Left ventricle myocardium inferior (tissue), 1 donor: Measurements from ENCODE around the gene LHFPL3. TPM values are rescaled to one million over a fixed set of nuclear protein-coding genes. Genes with fewer than 3 reads are reported as not detected.
"Not testable (repeated sequence)": the region's sequence is repeated elsewhere in the genome, so short reads cannot be mapped to it uniquely, and the experiment has no call there.

Experiments used
- DNase-seq: peaks from one replicate; pipeline ENCODE4 v3.0.0-alpha.2; 2020
- H3K27ac ChIP-seq: fragments of 200-600 bp; replicated peaks from 2 replicates; pipeline ENCODE4 v1.8.0; 2021
- H3K27me3 ChIP-seq: fragments of 200-600 bp; 2 replicates; pipeline ENCODE4 v1.8.0; 2021; ENCODE audit warnings: low read depth
- H3K36me3 ChIP-seq: fragments of 200-600 bp; 2 replicates; pipeline ENCODE4 v1.8.0; 2021
- H3K4me1 ChIP-seq: fragments of 200-600 bp; 2 replicates; pipeline ENCODE4 v1.8.0; 2021
- H3K4me3 ChIP-seq: fragments of 200-600 bp; 2 replicates; pipeline ENCODE4 v1.8.0; 2021; ENCODE audit warnings: mild to moderate bottlenecking, moderate library complexity
- H3K9me3 ChIP-seq: fragments of 200-600 bp; replicated peaks from 2 replicates; pipeline ENCODE4 v1.8.0; 2021
- CTCF ChIP-seq: fragments of 200-600 bp; IDR thresholded peaks from 2 replicates; pipeline ENCODE4 v1.8.0; 2021; ENCODE audit warnings: antibody characterized with exemption, mild to moderate bottlenecking, borderline replicate concordance
- intact Hi-C: fragments of 100-400 bp; cut with micrococcal nuclease; formaldehyde crosslinking; loops from one replicate; pipeline ENCODE4 v1.11.0; 2022
- total RNA-seq: library from RNA; stranded (reverse); fragmentation: NEBNext Ultra II Directional; extraction: Animal tissue kit (Norgen Biotek cat#: 25700); gene quantifications from one replicate; pipeline ENCODE4 v1.2.1, GENCODE V29; 2021
- donor health status: DM: no; HTN: yes; CAD: no; lungs with severe emphysema.

Gene LHFPL3
- total RNA-seq, 1 donor from 2014 or later, result not detected

DNA sequence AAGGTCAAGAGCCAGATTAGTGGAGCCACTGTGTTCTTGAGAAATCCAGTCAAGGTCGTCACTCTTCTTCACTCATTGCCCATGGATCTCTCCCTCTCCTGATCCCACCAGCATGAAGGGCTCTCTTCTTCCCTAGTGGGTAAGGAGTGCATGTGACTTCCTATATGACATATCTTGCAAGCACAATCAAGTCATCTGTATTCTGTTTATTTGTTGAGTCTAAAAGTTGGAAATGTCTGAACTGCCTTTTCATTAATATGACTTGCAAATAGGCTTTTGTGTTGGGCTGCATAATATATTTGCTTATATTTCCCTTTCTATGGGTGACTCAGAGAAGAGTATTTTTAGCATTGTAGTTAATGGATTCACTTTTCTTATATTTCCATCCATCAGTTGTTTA, 371.9 kb downstream of the LHFPL3 start:
- Histone ChIP-seq H3K27ac (no peak overlapping the region), H3K27me3 (no peaks in the 10 kb centered on the region), H3K4me3 (no peak overlapping the region), H3K4me1 (no peaks in the 10 kb centered on the region), H3K9me3 (peaks cover 11% of the 10 kb centered on the region), H3K36me3 (no peaks in the 10 kb centered on the region)
- TF ChIP-seq CTCF, result no peak
- intact Hi-C loops, result no loop called here
- DNase-seq, result no peak

DNA sequence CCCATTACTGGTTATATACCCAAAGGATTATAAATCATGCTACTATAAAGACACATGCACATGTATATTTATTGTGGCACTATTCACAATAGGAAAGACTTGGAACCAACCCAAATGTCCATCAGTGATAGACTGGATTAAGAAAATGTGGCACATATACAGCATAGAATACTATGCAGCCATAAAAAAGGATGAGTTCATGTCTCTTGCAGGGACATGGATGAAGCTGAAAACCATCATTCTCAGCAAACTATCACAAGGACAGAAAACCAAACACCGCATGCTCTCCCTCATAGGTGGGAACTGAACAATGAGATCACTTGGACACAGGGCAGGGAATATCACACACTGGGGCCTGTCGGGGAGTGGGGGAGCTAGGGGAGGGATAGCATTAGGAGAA, 392.6 kb downstream of the LHFPL3 start:
- not testable (repeated sequence) for DNase-seq

DNA sequence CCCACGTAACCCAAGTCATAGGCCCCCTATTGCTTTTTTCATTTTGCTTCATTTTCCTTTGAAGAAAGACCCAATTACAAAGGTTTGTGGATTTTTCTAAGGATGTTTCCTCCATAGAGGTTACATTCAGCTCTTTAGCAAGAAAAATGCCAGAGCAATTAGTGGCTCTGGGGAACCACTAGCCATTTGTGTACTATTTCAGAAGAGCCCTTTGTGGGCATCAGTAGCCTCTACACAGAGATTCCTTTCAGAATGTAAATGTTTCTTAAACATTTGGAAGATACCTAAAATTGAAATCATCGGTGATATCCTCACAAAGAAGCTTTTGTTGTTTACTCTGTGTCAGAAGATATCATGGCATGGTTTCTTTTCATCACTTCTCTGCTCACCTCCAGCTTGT, 394.6 kb downstream of the LHFPL3 start:
- no peak for DNase-seq
- H3K9me3 ChIP-seq, result no peaks in the 10 kb centered on the region
- intact Hi-C loops, result no loop called here
- no peaks in the 10 kb centered on the region for H3K27me3 ChIP-seq
- H3K4me1 ChIP-seq, result no peaks in the 10 kb centered on the region
- no peak overlapping the region for H3K4me3 ChIP-seq
- H3K36me3 ChIP-seq, result no peaks in the 10 kb centered on the region
- no peak overlapping the region for H3K27ac ChIP-seq
- no peak for TF ChIP-seq CTCF

More for the DNA sequence above, 392.6 kb downstream of the LHFPL3 start:
- H3K4me3 ChIP-seq, H3K36me3 ChIP-seq, H3K27me3 ChIP-seq, intact Hi-C loops, H3K4me1 ChIP-seq, H3K27ac ChIP-seq: not testable (repeated sequence)
- peaks cover 14% of the 10 kb centered on the region for H3K9me3 ChIP-seq

DNA sequence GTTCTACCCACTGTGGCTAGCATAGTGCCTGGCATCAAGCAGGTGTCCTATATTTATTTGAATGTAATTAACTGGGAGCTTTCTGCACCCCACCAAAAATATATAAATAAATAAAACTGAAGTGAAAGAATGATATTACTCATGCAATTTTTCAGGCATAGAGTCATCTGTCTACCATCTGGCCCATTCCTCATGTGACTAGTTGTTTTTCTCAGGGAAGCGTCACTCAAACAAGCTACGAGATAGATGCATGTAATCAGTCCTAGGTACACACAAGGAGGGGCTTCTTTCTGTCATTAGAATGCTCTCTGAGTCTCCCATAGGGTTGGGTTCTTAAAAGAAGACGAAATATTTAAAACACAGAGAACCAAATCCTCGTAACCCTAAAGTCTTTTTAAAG, 430.1 kb downstream of the LHFPL3 start:
- Histone ChIP-seq H3K4me1 (no peaks in the 10 kb centered on the region), H3K27me3 (no peaks in the 10 kb centered on the region), H3K27ac (no peak overlapping the region), H3K4me3 (no peak overlapping the region), H3K9me3 (peaks cover 24% of the 10 kb centered on the region), H3K36me3 (no peaks in the 10 kb centered on the region)
- intact Hi-C loops, result no loop called here
- TF ChIP-seq CTCF, result no peak
- DNase-seq, result no peak

DNA sequence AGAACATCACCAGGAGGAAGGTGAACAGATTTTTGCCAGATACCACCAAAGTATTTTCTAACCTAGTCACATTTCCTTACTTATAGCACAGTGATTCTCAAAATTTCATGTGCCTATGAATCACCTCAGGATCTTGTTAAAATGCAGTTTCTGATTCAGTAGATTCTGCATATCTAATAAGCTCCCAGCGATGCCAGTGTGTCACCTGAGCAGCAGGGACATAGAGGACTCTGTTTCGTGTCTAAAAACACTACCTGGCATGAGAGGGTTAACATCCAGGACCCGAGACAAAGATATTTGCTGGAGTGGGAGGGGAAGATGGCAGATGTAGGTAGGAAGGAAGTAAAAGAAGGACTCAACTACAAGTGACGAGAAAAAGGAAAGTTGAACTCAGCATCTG, 433.5 kb downstream of the LHFPL3 start:
- intact Hi-C loops, result no loop called here
- DNase-seq, result no peak

DNA sequence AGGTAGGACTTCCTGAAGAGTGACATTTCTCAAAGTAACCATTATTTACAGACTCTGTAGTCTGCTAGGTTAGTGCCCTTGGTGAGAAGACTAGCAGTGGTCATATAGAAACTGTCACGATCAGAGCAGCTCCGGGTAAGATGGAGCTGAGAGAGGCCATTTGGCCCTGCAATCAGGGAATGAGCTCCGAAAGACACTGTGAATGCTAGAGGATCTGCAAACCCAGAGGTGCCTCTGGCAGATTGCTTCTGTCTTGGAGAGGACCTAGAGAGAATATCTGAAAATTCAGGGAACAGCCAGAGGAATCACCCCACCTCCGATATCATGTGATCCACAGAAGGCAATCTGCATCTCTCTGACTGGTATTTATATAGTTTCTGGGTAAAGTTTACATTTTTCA, 438.7 kb downstream of the LHFPL3 start:
- Histone ChIP-seq H3K4me1 (no peaks in the 10 kb centered on the region), H3K27ac (no peak overlapping the region), H3K9me3 (no peaks in the 10 kb centered on the region), H3K27me3 (peaks cover 4% of the 10 kb centered on the region), H3K4me3 (no peak overlapping the region), H3K36me3 (no peaks in the 10 kb centered on the region)
- TF ChIP-seq CTCF, result no peak
- intact Hi-C loops, result no loop called here
- DNase-seq, result no peak

More for the DNA sequence above, 433.5 kb downstream of the LHFPL3 start:
- no peak overlapping the region for H3K4me3 ChIP-seq
- H3K9me3 ChIP-seq, result peaks cover 14% of the 10 kb centered on the region
- no peak overlapping the region for H3K27ac ChIP-seq
- no peaks in the 10 kb centered on the region for H3K27me3 ChIP-seq
- no peak for TF ChIP-seq CTCF
- no peaks in the 10 kb centered on the region for H3K36me3 ChIP-seq
- no peaks in the 10 kb centered on the region for H3K4me1 ChIP-seq
